CD4-positive, alpha-beta T cell (primary cell): ENCODE results near the gene THSD7B. TPM values are rescaled to one million over a fixed set of nuclear protein-coding genes. Genes with fewer than 3 reads are reported as not detected.

Experiments used
- ATAC-seq: fragments of 200-7000 bp; cut with Tn5 transposase; one replicate; pipeline ENCODE4 v1.10.0; 2022; ENCODE audit warnings: mild to moderate bottlenecking; ENCODE audit not compliant: poor library complexity
- CTCF ChIA-PET: fragments of 350-600 bp; sonication (Branson Sonifier 250); formaldehyde crosslinking; loops from one replicate; lab custom pipeline; 2021; ENCODE audit warnings: antibody characterized with exemption, inconsistent platforms; lab: Charles Lee
- POLR2A ChIA-PET: fragments of 350-600 bp; sonication (Branson Sonifier 250); formaldehyde crosslinking; loops from one replicate; lab custom pipeline; 2021; ENCODE audit warnings: antibody characterized with exemption, inconsistent platforms; lab: Charles Lee
- DNase-seq, 14 experiments: peaks; one replicate each; pipeline ENCODE4 v3.0.0-alpha.2; 2013 to 2020; ENCODE audit warnings: mixed read lengths in 2 of 14
- H3K27ac ChIP-seq, 2 donors: one replicate each; pipeline versions ENCODE4 v1.5.1 to v1.7.0; 2013; ENCODE audit warnings: low read length in 2 of 2, low read depth in 1 of 2, mild to moderate bottlenecking in 1 of 2
- H3K27me3 ChIP-seq, 2 experiments: 1 replicate in 1 of 2; 2 replicates in 1 of 2; pipeline versions ENCODE4 v1.6.1 to v1.7.0; 2013; ENCODE audit warnings: low read length in 2 of 2, control low read depth in 1 of 2, mild to moderate bottlenecking in 1 of 2, moderate library complexity in 1 of 2; ENCODE audit not compliant: insufficient read depth in 2 of 2, control insufficient read depth in 1 of 2
- H3K36me3 ChIP-seq: one replicate; pipeline ENCODE4 v1.6.1; 2013; ENCODE audit warnings: low read length, control low read depth; ENCODE audit not compliant: insufficient read depth
- H3K4me1 ChIP-seq: one replicate; pipeline ENCODE4 v1.6.1; 2013; ENCODE audit warnings: low read length, control low read depth; ENCODE audit not compliant: insufficient read depth
- H3K4me3 ChIP-seq: one replicate; pipeline ENCODE4 v1.5.1; 2013; ENCODE audit warnings: mild to moderate bottlenecking, low read length, moderate library complexity
- H3K9me3 ChIP-seq, 2 experiments: 1 replicate in 1 of 2; 2 replicates in 1 of 2; pipeline versions ENCODE4 v1.6.1 to v1.7.0; 2013; ENCODE audit warnings: low read length in 2 of 2, mild to moderate bottlenecking in 2 of 2, control low read depth in 1 of 2, moderate library complexity in 1 of 2; ENCODE audit not compliant: control insufficient read depth in 1 of 2, insufficient read depth in 1 of 2
- H3K27ac Mint-ChIP-seq: one replicate; pipeline ENCODE4 v1.8.0; 2020; ENCODE audit warnings: mixed read lengths
- H3K27me3 Mint-ChIP-seq: one replicate; pipeline ENCODE4 v1.8.0; 2021; ENCODE audit warnings: mixed read lengths
- H3K36me3 Mint-ChIP-seq: one replicate; pipeline ENCODE4 v1.8.0; 2021; ENCODE audit warnings: low read depth, mixed read lengths
- H3K4me1 Mint-ChIP-seq: one replicate; pipeline ENCODE4 v1.8.0; 2021; ENCODE audit warnings: low read depth, mixed read lengths
- H3K4me3 Mint-ChIP-seq: one replicate; pipeline ENCODE4 v1.8.0; 2020; ENCODE audit warnings: mild to moderate bottlenecking, mixed read lengths
- H3K9me3 Mint-ChIP-seq: one replicate; pipeline ENCODE4 v1.8.0; 2020; ENCODE audit warnings: mixed read lengths
- intact Hi-C, 2 experiments: fragments of 100-400 bp; cut with DNase I in 1 of 2; cut with micrococcal nuclease in 1 of 2; formaldehyde crosslinking; loops; one replicate each; pipeline versions ENCODE4 v1.15.1 to v1.9.0; 2023 to 2025; cut with DNase I, micrococcal nuclease
- total RNA-seq, 174 experiments: library from RNA in 2 of 174; stranded (reverse) in 2 of 174; gene quantifications; one replicate each; pipeline ENCODE4 v1.2.3 and lab custom pipeline; 2021 to 2026
- TF ChIP-seq, protein P1 (sequence below): fragments of 200-600 bp; IDR thresholded peaks from one replicate; pipeline ENCODE4 v1.8.0; 2022; ENCODE audit warnings: antibody characterized with exemption, mild to moderate bottlenecking

THSD7B gene
- total RNA-seq, 2 experiments from 2014 or later: not detected

DNA sequence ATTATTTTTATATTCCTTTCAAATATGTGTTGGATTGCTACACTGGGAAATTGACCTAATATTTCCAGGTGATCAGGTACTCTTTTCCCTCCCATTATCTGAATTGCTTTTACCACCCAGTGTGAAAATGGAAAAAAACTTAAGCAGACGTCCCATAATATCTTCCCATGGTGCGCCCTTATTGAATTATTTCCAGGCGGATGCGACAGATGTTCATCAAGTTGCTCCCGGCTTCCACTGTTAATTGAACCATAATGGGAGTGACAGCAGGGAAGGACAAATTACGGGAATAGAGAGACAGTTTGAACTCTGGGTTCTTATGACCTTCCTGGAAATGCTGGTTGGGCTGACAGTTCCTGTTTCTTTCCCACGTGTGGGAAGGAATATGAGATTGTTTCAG, 93.3 kb downstream of the THSD7B start:
- DNase-seq (no peak), ATAC-seq (no peak)
- no peaks in the 10 kb centered on the region for H3K4me1 Mint-ChIP-seq
- TF ChIP-seq, protein P1, sequence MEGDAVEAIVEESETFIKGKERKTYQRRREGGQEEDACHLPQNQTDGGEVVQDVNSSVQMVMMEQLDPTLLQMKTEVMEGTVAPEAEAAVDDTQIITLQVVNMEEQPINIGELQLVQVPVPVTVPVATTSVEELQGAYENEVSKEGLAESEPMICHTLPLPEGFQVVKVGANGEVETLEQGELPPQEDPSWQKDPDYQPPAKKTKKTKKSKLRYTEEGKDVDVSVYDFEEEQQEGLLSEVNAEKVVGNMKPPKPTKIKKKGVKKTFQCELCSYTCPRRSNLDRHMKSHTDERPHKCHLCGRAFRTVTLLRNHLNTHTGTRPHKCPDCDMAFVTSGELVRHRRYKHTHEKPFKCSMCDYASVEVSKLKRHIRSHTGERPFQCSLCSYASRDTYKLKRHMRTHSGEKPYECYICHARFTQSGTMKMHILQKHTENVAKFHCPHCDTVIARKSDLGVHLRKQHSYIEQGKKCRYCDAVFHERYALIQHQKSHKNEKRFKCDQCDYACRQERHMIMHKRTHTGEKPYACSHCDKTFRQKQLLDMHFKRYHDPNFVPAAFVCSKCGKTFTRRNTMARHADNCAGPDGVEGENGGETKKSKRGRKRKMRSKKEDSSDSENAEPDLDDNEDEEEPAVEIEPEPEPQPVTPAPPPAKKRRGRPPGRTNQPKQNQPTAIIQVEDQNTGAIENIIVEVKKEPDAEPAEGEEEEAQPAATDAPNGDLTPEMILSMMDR: no peak
- Histone ChIP-seq H3K4me3 (no peak overlapping the region), H3K4me1 (no peaks in the 10 kb centered on the region), H3K9me3 (no peaks in the 10 kb centered on the region), H3K27me3 (no peaks in the 10 kb centered on the region), H3K27ac (no peak overlapping the region), H3K36me3 (no peaks in the 10 kb centered on the region)
- H3K27me3 Mint-ChIP-seq: no peaks in the 10 kb centered on the region
- intact Hi-C loops: no loop called here
- H3K9me3 Mint-ChIP-seq: no peaks in the 10 kb centered on the region
- H3K36me3 Mint-ChIP-seq: no peaks in the 10 kb centered on the region
- POLR2A ChIA-PET: no interaction called here
- CTCF ChIA-PET: no interaction called here
- no peak overlapping the region for H3K4me3 Mint-ChIP-seq
- no peak overlapping the region for H3K27ac Mint-ChIP-seq

DNA sequence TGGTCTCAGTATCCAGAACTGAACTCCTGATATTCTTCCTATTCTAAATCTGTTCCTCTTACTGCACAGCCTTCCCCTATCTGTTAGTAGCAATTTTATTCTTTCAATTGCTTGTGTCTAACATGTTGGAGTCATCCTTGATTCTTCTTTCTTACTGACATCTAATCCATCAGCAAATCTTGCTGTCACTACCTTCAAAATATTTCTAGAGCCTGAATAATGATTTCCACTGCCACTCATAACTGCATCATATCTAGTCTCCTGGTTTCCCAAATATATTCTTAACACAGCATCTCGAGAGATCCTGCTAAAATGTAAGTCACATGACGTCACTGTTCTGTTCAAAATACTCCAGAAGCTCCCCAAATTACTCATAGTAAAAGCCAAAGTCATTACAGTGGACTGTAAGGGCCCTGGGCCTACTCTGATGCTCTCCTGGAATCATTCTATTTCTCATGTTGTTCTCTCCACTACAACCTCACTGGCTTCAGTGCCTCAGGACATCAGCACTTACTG, 95.2 kb downstream of the THSD7B start:
- TF ChIP-seq, protein P1: no peak
- Mint-ChIP-seq H3K4me3 (no peak overlapping the region), H3K4me1 (no peaks in the 10 kb centered on the region), H3K27me3 (no peaks in the 10 kb centered on the region), H3K9me3 (no peaks in the 10 kb centered on the region), H3K36me3 (no peaks in the 10 kb centered on the region), H3K27ac (no peak overlapping the region)
- ChIA-PET POLR2A (no interaction called here), CTCF (no interaction called here)
- Histone ChIP-seq H3K4me1 (no peaks in the 10 kb centered on the region), H3K36me3 (no peaks in the 10 kb centered on the region), H3K27ac (no peak overlapping the region), H3K4me3 (no peak overlapping the region), H3K27me3 (no peaks in the 10 kb centered on the region), H3K9me3 (no peaks in the 10 kb centered on the region)
- intact Hi-C loops: no loop called here
- DNase-seq (no peak), ATAC-seq (no peak)

DNA sequence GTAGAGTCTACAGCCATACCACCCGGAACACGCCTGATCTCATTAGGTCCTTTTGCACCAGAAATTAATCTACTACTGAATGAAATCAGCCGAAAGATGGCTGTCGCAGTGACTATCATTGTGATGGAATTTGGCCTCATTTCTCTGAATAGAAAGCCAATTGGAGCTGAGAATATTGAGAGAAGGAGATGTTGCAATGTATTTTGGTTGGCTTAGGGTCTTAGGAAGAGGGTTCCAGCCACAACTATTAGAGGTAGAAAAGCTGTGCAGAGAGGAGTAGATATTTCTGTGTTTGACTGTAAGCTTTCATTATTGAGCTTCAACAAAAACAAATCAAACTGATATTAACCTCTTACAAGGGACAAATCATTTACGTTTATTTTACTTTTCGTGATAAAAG, 98.1 kb downstream of the THSD7B start:
- no peaks in the 10 kb centered on the region for H3K36me3 Mint-ChIP-seq
- H3K4me3 Mint-ChIP-seq: no peak overlapping the region
- TF ChIP-seq, protein P1: no peak

More for the DNA sequence above, 98.1 kb downstream of the THSD7B start:
- no peak overlapping the region for H3K27ac Mint-ChIP-seq
- H3K4me1 Mint-ChIP-seq: no peaks in the 10 kb centered on the region
- H3K9me3 Mint-ChIP-seq: no peaks in the 10 kb centered on the region
- H3K27me3 Mint-ChIP-seq: no peaks in the 10 kb centered on the region
- H3K36me3 ChIP-seq: no peaks in the 10 kb centered on the region
- intact Hi-C loops: no loop called here
- DNase-seq: no peak
- H3K4me3 ChIP-seq: no peak overlapping the region
- H3K9me3 ChIP-seq: no peaks in the 10 kb centered on the region
- ChIA-PET CTCF (no interaction called here), POLR2A (no interaction called here)
- H3K4me1 ChIP-seq: no peaks in the 10 kb centered on the region
- H3K27me3 ChIP-seq: no peaks in the 10 kb centered on the region
- no peak overlapping the region for H3K27ac ChIP-seq
- no peak for ATAC-seq
